Stimulated activated CD4-positive, alpha-beta T cell treated with anti-CD3 and anti-CD28 coated beads, Interleukin-1b, Interleukin-23, amount 100 ng/mL, for 4 hours (primary cell): ENCODE data around the gene MAP2.
A peak's percentile ranks its signal among the peaks of the same experiment; 100 is the strongest.

Experiments
- DNase-seq, 2 donors: peaks; one replicate each; pipeline ENCODE4 v3.0.0-alpha.2; 2020; ENCODE audit warnings: low read depth in 2 of 2

MAP2 gene

GRCh38 chr2:209423562-209424198 is at the start of gene MAP2:
Gene MAP2, plus strand, starts transcription at chr2:209424047. Its CDS starts 229,124 bp downstream, at chr2:209653171.
- peak; percentile 27 to 58 for DNase-seq

- no peak for DNase-seq
These were observed 47.2 kb upstream of the MAP2 start for GRCh38 chr2:209376686-209377085.

- no peak for DNase-seq
These were observed 43.6 kb upstream of the MAP2 start for GRCh38 chr2:209380293-209380692.

- no peak for DNase-seq
These were observed 42.8 kb upstream of the MAP2 start for GRCh38 chr2:209381091-209381490.

- no peak for DNase-seq
These were observed 41.1 kb upstream of the MAP2 start for GRCh38 chr2:209382775-209383174.

GRCh38 chr2:209383212-209383611 is 40.6 kb upstream of the MAP2 start:
- no peak for DNase-seq

GRCh38 chr2:209387389-209387788 is 36.5 kb upstream of the MAP2 start:
- DNase-seq: no peak

- no peak for DNase-seq
These were observed 35.3 kb upstream of the MAP2 start for GRCh38 chr2:209388446-209389037.

- no peak for DNase-seq
These were observed 34.7 kb upstream of the MAP2 start for GRCh38 chr2:209389171-209389618.

GRCh38 chr2:209390839-209391238 is 33.0 kb upstream of the MAP2 start:
- no peak for DNase-seq

GRCh38 chr2:209391776-209392401 is 32.0 kb upstream of the MAP2 start:
- no peak for DNase-seq

- no peak for DNase-seq
These were observed 28.6 kb upstream of the MAP2 start for GRCh38 chr2:209395229-209395628.

- no peak for DNase-seq
These were observed 28.2 kb upstream of the MAP2 start for GRCh38 chr2:209395652-209396051.

GRCh38 chr2:209398463-209398862 is 25.4 kb upstream of the MAP2 start:
- DNase-seq: no peak

GRCh38 chr2:209401788-209402187 is 22.1 kb upstream of the MAP2 start:
- DNase-seq: no peak

GRCh38 chr2:209411296-209411695 is 12.6 kb upstream of the MAP2 start:
- no peak for DNase-seq

GRCh38 chr2:209411718-209412117 is 12.1 kb upstream of the MAP2 start:
- no peak for DNase-seq

- DNase-seq: no peak
These were observed 10.4 kb upstream of the MAP2 start for GRCh38 chr2:209413311-209414014.

- DNase-seq: no peak
These were observed 6.9 kb upstream of the MAP2 start for GRCh38 chr2:209416913-209417312.

GRCh38 chr2:209422191-209422754 is 1.6 kb upstream of the MAP2 start:
- no peak for DNase-seq

GRCh38 chr2:209424199-209424701 is 403 bp downstream of the MAP2 start:
- no peak for DNase-seq
